Measurements from ENCODE around the gene UVRAG.

The UVRAG gene

GRCh38 chr11:76153571-76153923 lies 338.5 kb downstream of the UVRAG start:
- H3K4me3 ChIP-seq: no peak overlapping the region
- no peak overlapping the region for H3K9ac ChIP-seq (ENCODE audit: insufficient read length)
- no peaks in the 10 kb centered on the region for H3K36me3 ChIP-seq (ENCODE audit: insufficient read depth, low read length)
- no peak for DNase-seq (ENCODE audit: low read depth, low spot score)
- H3K27ac ChIP-seq: no peak overlapping the region
- TF ChIP-seq FOXP2 (optimal IDR thresholded peaks at IDR 0.05; ENCODE audit: control extremely low read depth, extremely low read length, insufficient read depth) (no peak), EZH2 (IDR thresholded peaks at IDR 0.05) (no peak), POLR2AphosphoS5 (IDR thresholded peaks at IDR 0.05; ENCODE audit: borderline replicate concordance, low read depth, low read length) (no peak)
- H3K9me3 ChIP-seq (ENCODE audit: low read depth, low read length): no peaks in the 10 kb centered on the region

GRCh38 chr11:76155500-76156227 lies 340.7 kb downstream of the UVRAG start:
- Histone ChIP-seq H3K4me3 (no peak overlapping the region), H3K27ac (no peak overlapping the region), H3K9ac (ENCODE audit: insufficient read length) (peak overlapping the region; percentile 33), H3K36me3 (ENCODE audit: insufficient read depth, low read length) (no peaks in the 10 kb centered on the region), H3K9me3 (ENCODE audit: low read depth, low read length) (no peaks in the 10 kb centered on the region)
- no peak for TF ChIP-seq EZH2 (IDR thresholded peaks at IDR 0.05)
- TF ChIP-seq POLR2AphosphoS5 (IDR thresholded peaks at IDR 0.05; ENCODE audit: borderline replicate concordance, low read depth, low read length): no peak
- no peak for TF ChIP-seq FOXP2 (optimal IDR thresholded peaks at IDR 0.05; ENCODE audit: control extremely low read depth, extremely low read length, insufficient read depth)
- DNase-seq (ENCODE audit: low read depth, low spot score): no peak

- Histone ChIP-seq H3K36me3 (ENCODE audit: insufficient read depth, low read length) (no peaks in the 10 kb centered on the region), H3K4me3 (no peak overlapping the region), H3K9ac (ENCODE audit: insufficient read length) (no peak overlapping the region), H3K9me3 (ENCODE audit: low read depth, low read length) (no peaks in the 10 kb centered on the region), H3K27ac (no peak overlapping the region)
- TF ChIP-seq POLR2AphosphoS5 (IDR thresholded peaks at IDR 0.05; ENCODE audit: borderline replicate concordance, low read depth, low read length) (no peak), FOXP2 (optimal IDR thresholded peaks at IDR 0.05; ENCODE audit: control extremely low read depth, extremely low read length, insufficient read depth) (no peak), EZH2 (IDR thresholded peaks at IDR 0.05) (no peak)
- DNase-seq (ENCODE audit: low read depth, low spot score): no peak
These were observed 342.0 kb downstream of the UVRAG start for GRCh38 chr11:76156971-76157427.

- H3K9ac ChIP-seq (ENCODE audit: insufficient read length): no peak overlapping the region
- no peak overlapping the region for H3K27ac ChIP-seq
- no peak for DNase-seq (ENCODE audit: low read depth, low spot score)
- TF ChIP-seq EZH2 (IDR thresholded peaks at IDR 0.05): no peak
- TF ChIP-seq FOXP2 (optimal IDR thresholded peaks at IDR 0.05; ENCODE audit: control extremely low read depth, extremely low read length, insufficient read depth): no peak
- TF ChIP-seq POLR2AphosphoS5 (IDR thresholded peaks at IDR 0.05; ENCODE audit: borderline replicate concordance, low read depth, low read length): no peak
- no peaks in the 10 kb centered on the region for H3K9me3 ChIP-seq (ENCODE audit: low read depth, low read length)
- no peak overlapping the region for H3K4me3 ChIP-seq
- H3K36me3 ChIP-seq (ENCODE audit: insufficient read depth, low read length): no peaks in the 10 kb centered on the region
These were observed 342.9 kb downstream of the UVRAG start for GRCh38 chr11:76157891-76158290.

- no peaks in the 10 kb centered on the region for H3K36me3 ChIP-seq (ENCODE audit: insufficient read depth, low read length)
- no peak overlapping the region for H3K27ac ChIP-seq
- no peak for DNase-seq (ENCODE audit: low read depth, low spot score)
- H3K4me3 ChIP-seq: no peak overlapping the region
- TF ChIP-seq POLR2AphosphoS5 (IDR thresholded peaks at IDR 0.05; ENCODE audit: borderline replicate concordance, low read depth, low read length) (no peak), FOXP2 (optimal IDR thresholded peaks at IDR 0.05; ENCODE audit: control extremely low read depth, extremely low read length, insufficient read depth) (no peak), EZH2 (IDR thresholded peaks at IDR 0.05) (no peak)
- H3K9ac ChIP-seq (ENCODE audit: insufficient read length): no peak overlapping the region
- no peaks in the 10 kb centered on the region for H3K9me3 ChIP-seq (ENCODE audit: low read depth, low read length)
These were observed 343.6 kb downstream of the UVRAG start for GRCh38 chr11:76158394-76159302.

- no peak for DNase-seq (ENCODE audit: low read depth, low spot score)
- no peak overlapping the region for H3K4me3 ChIP-seq
- H3K9ac ChIP-seq (ENCODE audit: insufficient read length): no peak overlapping the region
- TF ChIP-seq FOXP2 (optimal IDR thresholded peaks at IDR 0.05; ENCODE audit: control extremely low read depth, extremely low read length, insufficient read depth) (no peak), POLR2AphosphoS5 (IDR thresholded peaks at IDR 0.05; ENCODE audit: borderline replicate concordance, low read depth, low read length) (no peak), EZH2 (IDR thresholded peaks at IDR 0.05) (no peak)
- H3K27ac ChIP-seq: no peak overlapping the region
- H3K36me3 ChIP-seq (ENCODE audit: insufficient read depth, low read length): no peaks in the 10 kb centered on the region
- H3K9me3 ChIP-seq (ENCODE audit: low read depth, low read length): no peaks in the 10 kb centered on the region
These were observed 344.4 kb downstream of the UVRAG start for GRCh38 chr11:76159303-76159937.

- TF ChIP-seq FOXP2 (optimal IDR thresholded peaks at IDR 0.05; ENCODE audit: control extremely low read depth, extremely low read length, insufficient read depth) (no peak), POLR2AphosphoS5 (IDR thresholded peaks at IDR 0.05; ENCODE audit: borderline replicate concordance, low read depth, low read length) (no peak), EZH2 (IDR thresholded peaks at IDR 0.05) (no peak)
- H3K4me3 ChIP-seq: no peak overlapping the region
- no peak for DNase-seq (ENCODE audit: low read depth, low spot score)
- no peak overlapping the region for H3K27ac ChIP-seq
- H3K36me3 ChIP-seq (ENCODE audit: insufficient read depth, low read length): no peaks in the 10 kb centered on the region
- no peaks in the 10 kb centered on the region for H3K9me3 ChIP-seq (ENCODE audit: low read depth, low read length)
- no peak overlapping the region for H3K9ac ChIP-seq (ENCODE audit: insufficient read length)
These were observed 345.1 kb downstream of the UVRAG start for GRCh38 chr11:76159983-76160661.
